Loucy (cell line): ENCODE results near the gene PRR5L.

ENCODE experiments used
- H2AFZ ChIP-seq: fragments of 200-600 bp; sonication (generic); 2 replicates; pipeline ENCODE4 v1.6.0; 2016; ENCODE audit warnings: antibody characterized with exemption, mild to moderate bottlenecking, low read length, moderate library complexity
- H3F3A ChIP-seq: fragments of 200-600 bp; 2 replicates; pipeline ENCODE4 v1.6.0; 2016; ENCODE audit warnings: antibody characterized with exemption, low read depth, mild to moderate bottlenecking
- H3K27me3 ChIP-seq: fragments of 200-600 bp; sonication (generic); 2 replicates; pipeline ENCODE4 v1.6.1; 2014; ENCODE audit warnings: low read length, mild to moderate bottlenecking; ENCODE audit not compliant: insufficient read depth, poor library complexity, severe bottlenecking
- H3K36me3 ChIP-seq: fragments of 200-600 bp; sonication (generic); 2 replicates; pipeline ENCODE4 v1.6.1; 2016; ENCODE audit warnings: low read length; ENCODE audit not compliant: insufficient read depth
- H3K4me1 ChIP-seq: fragments of 200-600 bp; sonication (generic); 2 replicates; pipeline ENCODE4 v1.5.1; 2014; ENCODE audit warnings: low read length, mild to moderate bottlenecking; ENCODE audit not compliant: insufficient read depth, poor library complexity, severe bottlenecking
- H3K4me2 ChIP-seq: fragments of 200-600 bp; sonication (generic); 2 replicates; pipeline ENCODE4 v1.6.0; 2014; ENCODE audit warnings: antibody characterized with exemption, low read length, low read depth, mild to moderate bottlenecking; ENCODE audit not compliant: poor library complexity, severe bottlenecking
- H3K4me3 ChIP-seq: fragments of 200-600 bp; sonication (generic); 2 replicates; pipeline ENCODE4 v1.5.1; 2014; ENCODE audit warnings: low read length, mild to moderate bottlenecking, mixed read lengths; ENCODE audit not compliant: poor library complexity, severe bottlenecking
- H3K79me2 ChIP-seq: fragments of 200-600 bp; sonication (generic); 2 replicates; pipeline ENCODE4 v1.6.1; 2014; ENCODE audit warnings: low read length; ENCODE audit not compliant: insufficient read depth
- H3K9ac ChIP-seq: fragments of 200-600 bp; sonication (generic); 2 replicates; pipeline ENCODE4 v1.6.0; 2014; ENCODE audit warnings: mild to moderate bottlenecking, low read depth, low read length, moderate library complexity; ENCODE audit not compliant: poor library complexity, severe bottlenecking
- H3K9me2 ChIP-seq: fragments of 200-600 bp; sonication (generic); replicated peaks from 2 replicates; pipeline ENCODE4 v1.6.1; 2016; ENCODE audit warnings: low read depth, low read length, mixed read lengths
- H3K9me3 ChIP-seq: fragments of 200-600 bp; sonication (generic); 2 replicates; pipeline ENCODE4 v1.6.1; 2014; ENCODE audit warnings: mild to moderate bottlenecking, antibody characterized with exemption, low read length, low read depth; ENCODE audit not compliant: insufficient read depth
- H4K20me1 ChIP-seq: fragments of 200-600 bp; sonication (generic); 2 replicates; pipeline ENCODE4 v1.6.0; 2014; ENCODE audit warnings: antibody characterized with exemption, low read length, mild to moderate bottlenecking; ENCODE audit not compliant: insufficient read depth, poor library complexity, severe bottlenecking
- EZH2phosphoT487 ChIP-seq: fragments of 200-600 bp; IDR thresholded peaks from 2 replicates; pipeline ENCODE4 v1.6.1; 2018; ENCODE audit warnings: antibody characterized with exemption, mild to moderate bottlenecking, moderate library complexity, borderline replicate concordance
- TF ChIP-seq, protein P1 (sequence below): fragments of 200-600 bp; sonication (generic); conservative IDR thresholded peaks from 2 replicates; pipeline ENCODE4 v1.5.1; 2014; ENCODE audit warnings: mild to moderate bottlenecking, antibody characterized with exemption, low read length

The PRR5L gene

DNA sequence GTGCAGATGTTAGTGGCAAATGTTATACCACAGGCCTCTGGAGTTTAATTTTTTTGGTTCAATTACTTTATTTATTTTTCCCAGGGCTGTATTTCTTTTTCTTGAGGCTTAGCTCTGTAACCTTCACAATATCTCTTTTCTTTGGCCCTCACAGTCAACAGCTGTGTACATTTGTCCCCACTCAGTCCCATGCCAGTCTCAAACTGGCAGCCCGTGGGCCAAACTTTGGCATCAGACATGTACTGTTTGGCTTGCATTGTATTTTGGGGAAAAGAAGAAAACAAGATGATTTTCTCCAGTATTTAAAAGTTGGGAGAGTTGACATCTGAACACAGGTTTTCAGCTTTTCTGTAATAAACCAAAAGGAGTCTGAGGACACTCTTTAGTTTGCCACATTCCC is 87.1 kb downstream of the PRR5L start:
- Histone ChIP-seq H3K36me3 (peaks cover 23% of the 10 kb centered on the region; the same call in 1 of the 2 replicates), H4K20me1 (peaks cover 79% of the 10 kb centered on the region), H3K27me3 (no peaks in the 10 kb centered on the region), H3K4me3 (no peak overlapping the region), H3F3A (no peaks in the 10 kb centered on the region), H3K4me1 (peaks cover 76% of the 10 kb centered on the region), H3K9ac (peak overlapping the region; percentile 5), H3K79me2 (peaks cover 100% of the 10 kb centered on the region), H2AFZ (no peak overlapping the region), H3K9me3 (no peaks in the 10 kb centered on the region), H3K4me2 (peak overlapping the region; percentile 33), H3K9me2 (no peaks in the 10 kb centered on the region)
- TF ChIP-seq EZH2phosphoT487 = no peak
- TF ChIP-seq, protein P1, sequence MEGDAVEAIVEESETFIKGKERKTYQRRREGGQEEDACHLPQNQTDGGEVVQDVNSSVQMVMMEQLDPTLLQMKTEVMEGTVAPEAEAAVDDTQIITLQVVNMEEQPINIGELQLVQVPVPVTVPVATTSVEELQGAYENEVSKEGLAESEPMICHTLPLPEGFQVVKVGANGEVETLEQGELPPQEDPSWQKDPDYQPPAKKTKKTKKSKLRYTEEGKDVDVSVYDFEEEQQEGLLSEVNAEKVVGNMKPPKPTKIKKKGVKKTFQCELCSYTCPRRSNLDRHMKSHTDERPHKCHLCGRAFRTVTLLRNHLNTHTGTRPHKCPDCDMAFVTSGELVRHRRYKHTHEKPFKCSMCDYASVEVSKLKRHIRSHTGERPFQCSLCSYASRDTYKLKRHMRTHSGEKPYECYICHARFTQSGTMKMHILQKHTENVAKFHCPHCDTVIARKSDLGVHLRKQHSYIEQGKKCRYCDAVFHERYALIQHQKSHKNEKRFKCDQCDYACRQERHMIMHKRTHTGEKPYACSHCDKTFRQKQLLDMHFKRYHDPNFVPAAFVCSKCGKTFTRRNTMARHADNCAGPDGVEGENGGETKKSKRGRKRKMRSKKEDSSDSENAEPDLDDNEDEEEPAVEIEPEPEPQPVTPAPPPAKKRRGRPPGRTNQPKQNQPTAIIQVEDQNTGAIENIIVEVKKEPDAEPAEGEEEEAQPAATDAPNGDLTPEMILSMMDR = no peak

DNA sequence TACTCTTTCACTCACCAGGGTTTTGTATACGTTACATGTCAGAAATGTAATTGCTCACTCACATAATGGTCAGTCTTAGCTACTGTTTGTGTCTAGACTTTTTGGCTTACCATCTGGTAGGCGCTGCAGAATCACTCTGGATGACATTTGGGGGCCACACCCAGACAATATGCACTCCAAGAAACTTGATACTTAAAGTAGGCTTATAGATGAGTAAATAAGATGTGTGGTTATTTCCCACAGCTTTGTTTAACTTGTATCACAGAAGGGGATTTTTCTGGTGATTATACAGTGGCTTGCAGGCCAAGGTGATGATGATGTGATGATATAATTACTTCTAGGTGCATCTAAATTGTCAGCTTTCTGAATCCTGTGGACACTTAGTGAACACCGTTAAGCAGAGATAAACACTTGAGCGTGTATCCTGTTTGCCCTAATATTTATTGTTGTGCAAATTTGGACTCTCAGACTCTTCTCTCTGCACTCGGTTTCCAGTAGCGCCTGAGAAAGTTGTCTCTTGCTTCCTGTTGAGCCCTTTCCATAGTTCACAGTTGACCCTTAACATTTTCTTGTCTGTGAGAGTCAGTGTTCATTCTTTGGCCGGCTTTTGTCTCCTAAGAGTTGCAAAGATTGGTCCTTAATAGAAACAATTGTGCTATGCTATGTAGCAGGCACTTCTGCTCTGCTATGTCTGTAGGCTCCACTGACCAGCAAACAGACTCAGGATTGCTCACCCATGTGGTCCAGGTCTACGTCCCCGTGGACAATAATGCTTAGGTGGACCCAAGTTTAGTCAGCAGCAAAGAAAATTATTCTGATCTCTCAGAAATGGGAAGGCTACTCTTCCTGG is 89.3 kb downstream of the PRR5L start:
- Histone ChIP-seq H3K9ac (peak overlapping the region; percentile 14), H3K79me2 (peaks cover 95% of the 10 kb centered on the region), H3K27me3 (no peaks in the 10 kb centered on the region), H3F3A (no peaks in the 10 kb centered on the region), H3K4me2 (peak overlapping the region; percentile 38), H2AFZ (no peak overlapping the region), H3K4me3 (peak overlapping the region; percentile 6), H3K9me2 (no peaks in the 10 kb centered on the region), H3K4me1 (peaks cover 55% of the 10 kb centered on the region), H3K9me3 (no peaks in the 10 kb centered on the region), H4K20me1 (peaks cover 67% of the 10 kb centered on the region), H3K36me3 (peaks cover 21% of the 10 kb centered on the region; the same call in 1 of the 2 replicates)
- TF ChIP-seq, protein P1 = no peak
- no peak for TF ChIP-seq EZH2phosphoT487

DNA sequence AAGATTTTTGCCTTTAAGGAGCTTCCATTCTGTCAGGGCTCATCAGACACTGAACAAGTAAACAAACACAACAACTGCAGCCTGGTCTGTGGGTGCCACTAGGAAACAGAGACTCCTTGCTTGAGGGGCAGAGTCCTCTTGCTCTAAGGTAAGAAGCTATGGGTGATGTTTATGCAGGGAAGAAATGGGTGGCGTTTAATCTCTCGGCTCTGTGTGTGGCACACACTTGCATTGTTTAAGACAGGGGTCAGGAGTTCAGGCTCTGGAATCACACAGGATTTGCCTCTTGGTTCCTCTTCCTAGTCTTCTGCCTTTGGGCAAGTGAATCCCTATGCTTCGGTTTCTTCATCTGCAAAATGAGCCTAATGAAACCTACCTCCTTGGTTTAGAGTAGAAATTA is 90.3 kb downstream of the PRR5L start:
- no peak overlapping the region for H3K9ac ChIP-seq
- peaks cover 50% of the 10 kb centered on the region for H3K4me1 ChIP-seq
- H4K20me1 ChIP-seq = peaks cover 59% of the 10 kb centered on the region
- H2AFZ ChIP-seq = no peak overlapping the region
- no peaks in the 10 kb centered on the region for H3K27me3 ChIP-seq
- H3F3A ChIP-seq = no peaks in the 10 kb centered on the region
- H3K79me2 ChIP-seq = peaks cover 95% of the 10 kb centered on the region
- H3K4me3 ChIP-seq = no peak overlapping the region
- TF ChIP-seq EZH2phosphoT487 = no peak
- TF ChIP-seq, protein P1 = no peak
- H3K9me2 ChIP-seq = no peaks in the 10 kb centered on the region
- H3K36me3 ChIP-seq = peaks cover 16% of the 10 kb centered on the region; the same call in 1 of the 2 replicates
- H3K9me3 ChIP-seq = no peaks in the 10 kb centered on the region
- peak overlapping the region; percentile 17 for H3K4me2 ChIP-seq
